ENCODE data around the gene SMTNL2.
"Not testable (repeated sequence)": the region's sequence is repeated elsewhere in the genome, so short reads cannot be mapped to it uniquely, and the experiment has no call there.

SMTNL2 gene

GRCh38 chr17:4655933-4656332, 71.6 kb downstream of the SMTNL2 start:
- not testable (repeated sequence) for DNase-seq; H3K36me3 Mint-ChIP-seq (ENCODE audit: insufficient read depth); H3K4me3 Mint-ChIP-seq; H3K4me1 Mint-ChIP-seq (ENCODE audit: low read depth in 2 of 2); H3K27ac Mint-ChIP-seq; ATAC-seq (replicated peaks); H3K9me3 Mint-ChIP-seq
- peaks cover 34 to 46% of the 10 kb centered on the region in 2 donors for H3K27me3 Mint-ChIP-seq

GRCh38 chr17:4657678-4658077, 73.3 kb downstream of the SMTNL2 start:
- DNase-seq = no peak
- no peaks in the 10 kb centered on the region for H3K9me3 Mint-ChIP-seq
- H3K4me1 Mint-ChIP-seq (ENCODE audit: low read depth in 2 of 2) = no peaks in the 10 kb centered on the region
- peaks cover 25 to 33% of the 10 kb centered on the region in 2 donors for H3K27me3 Mint-ChIP-seq
- H3K27ac Mint-ChIP-seq = no peak overlapping the region
- no peak overlapping the region for H3K4me3 Mint-ChIP-seq
- ATAC-seq (replicated peaks) = no peak
- H3K36me3 Mint-ChIP-seq (ENCODE audit: insufficient read depth) = no peaks in the 10 kb centered on the region
